Left lung (tissue), 10 donors: Measurements from ENCODE around the gene NAA38. TPM values are rescaled to one million over a fixed set of nuclear protein-coding genes. Genes with fewer than 3 reads are reported as not detected.

Experiments
- ATAC-seq: fragments of 200-7000 bp; cut with Tn5 transposase; one replicate; pipeline ENCODE4 v1.9.1; 2020; ENCODE audit warnings: moderate library complexity
- DNase-seq, 4 donors: peaks; one replicate each; pipeline ENCODE4 v3.0.0-alpha.2; 2013 to 2020
- H3K27ac ChIP-seq, 2 donors: fragments of 200-600 bp; sonication (generic) in 1 of 2; one replicate each; pipeline versions ENCODE4 v1.5.0 to v1.8.0; 2020 to 2021
- H3K27me3 ChIP-seq, 2 donors: fragments of 200-600 bp; sonication (generic) in 1 of 2; one replicate each; pipeline versions ENCODE4 v1.5.0 to v1.8.0; 2020 to 2021
- H3K36me3 ChIP-seq, 2 donors: fragments of 200-600 bp; sonication (generic) in 1 of 2; one replicate each; pipeline versions ENCODE4 v1.5.0 to v1.8.0; 2020 to 2021
- H3K4me1 ChIP-seq, 2 donors: fragments of 200-600 bp; one replicate each; pipeline ENCODE4 v1.8.0; 2021
- H3K4me3 ChIP-seq, 2 donors: fragments of 200-600 bp; sonication (generic) in 1 of 2; one replicate each; pipeline versions ENCODE4 v1.5.0 to v1.8.0; 2020 to 2021; ENCODE audit warnings: mild to moderate bottlenecking in 1 of 2
- H3K9me3 ChIP-seq, 2 donors: fragments of 200-600 bp; sonication (generic) in 1 of 2; one replicate each; pipeline versions ENCODE4 v1.5.0 to v1.8.0; 2020 to 2021
- intact Hi-C, 2 donors: fragments of 100-400 bp; cut with DNase I; formaldehyde crosslinking; loops; one replicate each; pipeline versions ENCODE4 v1.11.2 to v1.14.2; 2022
- polyA plus RNA-seq, 6 donors: library from polyadenylated mRNA; unstranded; fragments of 120-200 nt; gene quantifications; one replicate each; pipeline ENCODE4 v1.2.1, GENCODE V29; 2013; ENCODE audit not compliant: insufficient read length in 6 of 6
- total RNA-seq, 2 donors: library from RNA; stranded (reverse); fragmentation: NEBNext Ultra II Directional; extraction: Animal tissue kit (Norgen Biotek cat#: 25700); gene quantifications; one replicate each; pipeline ENCODE4 v1.2.1, GENCODE V29; 2021
- TF ChIP-seq, protein P1 (sequence below), 2 donors: fragments of 200-600 bp; sonication (generic) in 1 of 2; IDR thresholded peaks; one replicate each; pipeline versions ENCODE4 v1.5.0 to v1.8.0; 2021; ENCODE audit warnings: antibody characterized with exemption in 2 of 2
- donor health status: DM: no; HTN: yes; CAD: no.
- donor health status: DM: no; HTN: no; CAD: no.

NAA38 gene
- total and polyA plus RNA-seq, 8 donors = 56.3 to 95.7 (median 74.2) TPM

DNA sequence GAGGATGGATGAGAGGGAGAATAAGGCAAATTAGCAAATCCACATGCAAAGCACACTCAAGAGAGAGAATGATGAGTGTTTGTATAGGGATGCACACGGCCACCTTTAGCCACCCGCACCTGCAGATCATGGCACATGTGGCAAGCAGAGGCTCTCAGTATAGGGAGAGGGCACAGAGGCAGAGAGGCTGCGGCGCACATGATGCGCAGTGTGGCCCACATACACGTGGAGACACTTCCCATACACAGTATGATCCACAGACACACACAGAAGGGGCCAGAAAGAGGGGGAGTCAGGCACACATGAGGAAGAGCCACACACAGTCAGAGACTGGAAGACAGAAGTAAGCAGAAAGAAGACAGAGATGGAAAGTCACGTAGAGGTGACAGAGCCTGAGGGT lies 24.7 kb upstream of the NAA38 start:
- Histone ChIP-seq H3K27ac (peak overlapping the region in 1 of 2 donors; percentile 63), H3K4me3 (no peak overlapping the region), H3K36me3 (peaks cover 0 to 3% of the 10 kb centered on the region in 2 donors), H3K9me3 (no peaks in the 10 kb centered on the region), H3K4me1 (peaks cover 4 to 62% of the 10 kb centered on the region in 2 donors), H3K27me3 (no peaks in the 10 kb centered on the region)
- TF ChIP-seq, protein P1, sequence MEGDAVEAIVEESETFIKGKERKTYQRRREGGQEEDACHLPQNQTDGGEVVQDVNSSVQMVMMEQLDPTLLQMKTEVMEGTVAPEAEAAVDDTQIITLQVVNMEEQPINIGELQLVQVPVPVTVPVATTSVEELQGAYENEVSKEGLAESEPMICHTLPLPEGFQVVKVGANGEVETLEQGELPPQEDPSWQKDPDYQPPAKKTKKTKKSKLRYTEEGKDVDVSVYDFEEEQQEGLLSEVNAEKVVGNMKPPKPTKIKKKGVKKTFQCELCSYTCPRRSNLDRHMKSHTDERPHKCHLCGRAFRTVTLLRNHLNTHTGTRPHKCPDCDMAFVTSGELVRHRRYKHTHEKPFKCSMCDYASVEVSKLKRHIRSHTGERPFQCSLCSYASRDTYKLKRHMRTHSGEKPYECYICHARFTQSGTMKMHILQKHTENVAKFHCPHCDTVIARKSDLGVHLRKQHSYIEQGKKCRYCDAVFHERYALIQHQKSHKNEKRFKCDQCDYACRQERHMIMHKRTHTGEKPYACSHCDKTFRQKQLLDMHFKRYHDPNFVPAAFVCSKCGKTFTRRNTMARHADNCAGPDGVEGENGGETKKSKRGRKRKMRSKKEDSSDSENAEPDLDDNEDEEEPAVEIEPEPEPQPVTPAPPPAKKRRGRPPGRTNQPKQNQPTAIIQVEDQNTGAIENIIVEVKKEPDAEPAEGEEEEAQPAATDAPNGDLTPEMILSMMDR (IDR thresholded peaks at IDR 0.05) = no peak
- ATAC-seq (no peak), DNase-seq (no peak)
- intact Hi-C loops = no loop called here

DNA sequence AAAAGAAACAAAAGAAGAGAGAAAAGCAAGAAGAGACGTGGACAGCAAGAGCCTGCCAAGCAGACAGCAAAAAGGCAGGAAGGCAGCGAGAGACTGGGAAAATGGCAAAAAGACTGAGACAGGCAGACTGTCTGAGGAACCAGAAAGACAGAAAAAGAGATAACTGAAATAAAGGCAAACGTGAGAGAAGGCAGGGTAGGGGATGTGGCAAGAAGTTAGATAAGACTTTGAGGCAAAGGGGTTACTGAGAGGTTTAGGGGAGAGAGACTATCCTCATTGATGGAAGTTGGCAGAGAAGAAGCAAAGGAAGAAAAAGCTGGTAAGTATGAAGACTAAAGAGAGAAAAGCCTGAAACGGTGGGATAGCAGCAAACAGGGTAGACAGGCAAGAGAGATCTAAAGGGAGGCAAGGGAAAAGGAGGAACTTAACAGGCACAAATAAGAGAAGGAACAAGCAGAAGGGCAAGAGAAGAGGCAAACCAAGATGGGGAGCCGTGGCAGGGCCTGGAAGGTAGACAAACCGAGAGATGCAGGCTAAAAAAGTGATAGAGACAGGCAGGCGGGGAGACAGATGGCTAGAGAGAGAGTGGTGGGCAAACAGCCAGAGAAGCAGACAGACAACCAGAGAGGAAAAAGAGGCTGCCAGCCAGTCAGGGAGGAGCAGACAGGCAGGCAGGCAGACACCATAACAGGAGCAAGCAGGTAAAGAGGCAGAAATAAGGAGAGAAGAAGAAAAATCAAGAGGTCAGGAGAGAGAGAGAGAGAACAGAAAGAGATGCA lies 24.1 kb upstream of the NAA38 start:
- peaks cover 4 to 58% of the 10 kb centered on the region in 2 donors for H3K4me1 ChIP-seq
- H3K4me3 ChIP-seq = no peak overlapping the region
- intact Hi-C loops = no loop called here
- H3K36me3 ChIP-seq = peaks cover 0 to 3% of the 10 kb centered on the region in 2 donors
- peak overlapping the region in 1 of 2 donors; percentile 63 for H3K27ac ChIP-seq
- DNase-seq (no peak), ATAC-seq (no peak)
- TF ChIP-seq, protein P1 (IDR thresholded peaks at IDR 0.05) = no peak
- no peaks in the 10 kb centered on the region for H3K27me3 ChIP-seq
- no peaks in the 10 kb centered on the region for H3K9me3 ChIP-seq

DNA sequence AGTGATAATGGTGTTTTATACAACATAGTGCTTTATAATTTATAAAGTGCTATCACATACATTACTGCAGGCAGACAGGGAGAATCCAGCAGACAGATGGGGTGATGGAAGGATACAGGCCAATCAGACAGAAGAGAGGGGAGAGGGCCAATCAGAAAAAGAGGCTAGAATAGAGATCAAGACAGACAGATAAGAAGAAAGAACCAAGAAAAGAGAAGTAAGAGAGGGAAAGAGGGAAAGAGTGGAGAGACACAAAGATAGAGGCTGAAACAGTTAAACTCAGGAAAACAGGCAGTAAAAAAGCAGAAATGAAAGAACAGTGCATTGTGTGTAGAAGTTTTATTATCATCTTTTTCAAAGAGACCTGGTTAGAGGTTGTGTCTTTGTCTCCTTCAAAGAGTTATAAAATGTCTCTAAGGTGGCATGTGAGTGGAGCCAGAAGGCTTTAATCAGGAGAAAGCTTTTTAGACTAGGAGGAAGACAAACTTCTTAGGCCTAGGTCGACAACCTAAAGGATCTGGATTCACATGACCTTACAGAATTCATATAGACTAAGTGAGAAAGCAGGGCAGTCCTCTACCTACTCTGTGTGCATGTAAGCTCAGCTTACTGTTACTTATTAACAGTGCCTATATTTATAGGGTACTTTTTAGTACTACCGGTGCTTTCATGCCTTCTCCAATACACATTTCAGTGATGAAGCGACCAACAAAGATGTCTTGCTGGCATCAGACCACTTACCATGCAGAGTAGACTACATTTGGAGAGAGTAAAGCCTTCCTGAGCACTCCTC lies 22.9 kb upstream of the NAA38 start:
- intact Hi-C loops = no loop called here

DNA sequence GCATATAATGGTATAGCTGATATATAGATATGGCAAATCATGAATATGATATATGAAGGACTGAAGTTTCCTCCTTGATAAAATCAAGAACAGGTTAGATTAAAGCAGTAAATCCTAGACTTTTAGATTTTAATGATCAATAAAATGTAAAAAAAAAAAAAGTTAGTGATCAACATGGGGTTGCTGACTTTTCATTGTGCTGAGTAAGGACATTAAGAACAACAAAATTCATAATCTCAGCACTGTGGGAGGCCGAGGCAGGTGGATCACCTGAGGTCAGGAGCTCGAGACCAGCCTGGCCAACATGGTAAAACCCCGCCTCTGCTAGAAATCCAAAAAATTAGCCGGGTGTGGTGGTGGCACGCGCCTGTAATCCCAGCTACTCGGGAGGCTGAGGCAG lies 20.9 kb upstream of the NAA38 start:
- DNase-seq (no peak), ATAC-seq (no peak)
- intact Hi-C loops = no loop called here
- Histone ChIP-seq H3K4me1 (peaks cover 0 to 51% of the 10 kb centered on the region in 2 donors), H3K27me3 (no peaks in the 10 kb centered on the region), H3K36me3 (peaks cover 0 to 3% of the 10 kb centered on the region in 2 donors), H3K27ac (no peak overlapping the region), H3K9me3 (no peaks in the 10 kb centered on the region), H3K4me3 (no peak overlapping the region)
- TF ChIP-seq, protein P1 (IDR thresholded peaks at IDR 0.05) = no peak

More for the DNA sequence above, 22.9 kb upstream of the NAA38 start:
- no peak for ATAC-seq
- Histone ChIP-seq H3K4me3 (no peak overlapping the region), H3K27ac (no peak overlapping the region), H3K9me3 (no peaks in the 10 kb centered on the region), H3K36me3 (peaks cover 0 to 3% of the 10 kb centered on the region in 2 donors), H3K4me1 (peaks cover 4 to 52% of the 10 kb centered on the region in 2 donors), H3K27me3 (no peaks in the 10 kb centered on the region)
- TF ChIP-seq, protein P1 (IDR thresholded peaks at IDR 0.05) = no peak
- DNase-seq = no peak

DNA sequence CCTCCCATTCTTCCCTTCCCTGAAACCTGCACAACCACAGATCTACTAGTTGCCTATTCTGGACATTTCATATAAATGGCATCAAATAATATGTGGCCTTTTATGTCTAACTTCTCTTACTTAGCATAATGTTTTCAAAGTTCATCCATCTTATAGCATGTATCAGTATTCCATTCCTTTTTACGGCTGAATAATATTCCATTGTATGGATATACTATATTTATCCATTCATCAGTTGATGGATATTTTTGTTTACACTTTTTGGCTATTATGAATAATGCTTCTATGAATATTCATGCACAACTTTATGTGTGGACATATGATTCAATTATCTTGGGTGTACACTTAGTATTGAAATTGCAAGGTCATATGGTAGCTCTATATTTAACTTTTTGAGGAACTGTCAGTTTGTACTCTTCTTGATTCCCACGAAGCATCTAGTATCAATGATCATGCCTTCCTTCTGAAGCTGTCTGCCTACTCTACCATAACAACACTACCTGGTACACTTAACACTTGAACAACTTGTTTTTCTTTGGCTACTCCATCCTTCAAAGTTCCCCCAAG lies 18.5 kb upstream of the NAA38 start:
- Histone ChIP-seq H3K36me3 (peaks cover 0 to 3% of the 10 kb centered on the region in 2 donors), H3K27me3 (no peaks in the 10 kb centered on the region), H3K4me3 (no peak overlapping the region), H3K27ac (no peak overlapping the region), H3K4me1 (peaks cover 0 to 39% of the 10 kb centered on the region in 2 donors), H3K9me3 (no peaks in the 10 kb centered on the region)
- TF ChIP-seq, protein P1 (IDR thresholded peaks at IDR 0.05) = no peak
- intact Hi-C loops = no loop called here
- no peak for DNase-seq
- no peak for ATAC-seq
